ENCODE results near the gene CA11.

Gene CA11

GRCh38 chr19:48627865-48628314, 18.1 kb downstream of the CA11 start:
- DNase-seq = no peak

GRCh38 chr19:48627201-48627864, 18.7 kb downstream of the CA11 start:
- no peak for DNase-seq

- DNase-seq = no peak
Observed at GRCh38 chr19:48625891-48626327, 20.1 kb downstream of the CA11 start.

GRCh38 chr19:48624791-48625723, 20.9 kb downstream of the CA11 start:
- DNase-seq = no peak

GRCh38 chr19:48624067-48624594, 21.9 kb downstream of the CA11 start:
- DNase-seq = peak; percentile 98

- no peak for DNase-seq
Observed at GRCh38 chr19:48623556-48624066, 22.4 kb downstream of the CA11 start.

- DNase-seq = no peak
Observed at GRCh38 chr19:48619692-48620585, 26.0 kb downstream of the CA11 start.

GRCh38 chr19:48618916-48619691, 26.9 kb downstream of the CA11 start, which contains the start of the genes RPL18 and SPHK2:
Gene RPL18, minus strand, starts transcription at chr19:48619178. Its CDS starts 35 bp downstream, at chr19:48619143.
Gene SPHK2, plus strand, starts transcription at chr19:48619506. Its CDS starts 1,009 bp downstream, at chr19:48620515.
- peak; percentile 100 for DNase-seq

- DNase-seq = no peak
Observed at GRCh38 chr19:48618278-48618915, 27.6 kb downstream of the CA11 start.

- no peak for DNase-seq
Observed at GRCh38 chr19:48617146-48617937, 28.6 kb downstream of the CA11 start.

GRCh38 chr19:48616491-48617056, 29.4 kb downstream of the CA11 start:
- no peak for DNase-seq

- DNase-seq = no peak
Observed at GRCh38 chr19:48616041-48616436, 29.9 kb downstream of the CA11 start.

- no peak for DNase-seq
Observed at GRCh38 chr19:48615231-48616040, 30.6 kb downstream of the CA11 start.

- no peak for DNase-seq
Observed at GRCh38 chr19:48614436-48615230, 31.4 kb downstream of the CA11 start, which contains the start of gene FAM83E. Gene FAM83E, minus strand, starts transcription at chr19:48615076. Its CDS starts 1,704 bp downstream, at chr19:48613372.

- no peak for DNase-seq
Observed at GRCh38 chr19:48613852-48614435, 32.0 kb downstream of the CA11 start.

GRCh38 chr19:48613024-48613851, 32.7 kb downstream of the CA11 start:
- no peak for DNase-seq
